A549 (cell line): ENCODE results near the gene SORL1-AS1.

Experiments
- ATAC-seq, 2 experiments: fragments of 200-7000 bp in 1 of 2; fragments of >200 bp in 1 of 2; cut with Nextera tagmentation in 1 of 2; cut with Tn5 transposase in 1 of 2; 3 replicates each; pipeline versions ENCODE4 v1.8.0 to v1.9.1; 2018 to 2020; ENCODE audit warnings: mild to moderate bottlenecking in 1 of 2, moderate library complexity in 1 of 2
- CTCF ChIA-PET: fragments of 300-600 bp; sonication (Branson Sonifier 250); formaldehyde crosslinking; extraction: SDS; loops from one replicate; lab custom pipeline; 2021; ENCODE audit warnings: antibody characterized with exemption, inconsistent platforms; lab: Yijun Ruan, JAX
- POLR2A ChIA-PET: fragments of 350-600 bp; formaldehyde crosslinking; extraction: SDS; loops from one replicate; lab custom pipeline; 2021; ENCODE audit warnings: antibody characterized with exemption, inconsistent platforms; lab: Yijun Ruan, JAX
- DNase-seq, 2 experiments: peaks; one replicate each; pipeline versions ENCODE4 v3.0.0 to v3.0.0-alpha.2; 2011 to 2016; ENCODE audit warnings: low read depth in 1 of 2, low spot score in 1 of 2
- FAIRE-seq: peaks from 2 replicates; lab custom pipeline; 2011; peaks lifted over from hg19 to GRCh38; lab: Jason Lieb, UNC
- H3K27ac ChIP-seq, 2 experiments: fragments of >200 bp; sonication (Bioruptor Twin); formaldehyde crosslinking; 3 replicates each; pipeline ENCODE4 v1.5.1; 2016 to 2017
- H3K4me1 ChIP-seq: fragments of >200 bp; sonication (Bioruptor Twin); formaldehyde crosslinking; 3 replicates; pipeline ENCODE4 v1.6.1; 2016
- H3K4me2 ChIP-seq: fragments of >200 bp; sonication (Bioruptor Twin); formaldehyde crosslinking; 3 replicates; pipeline ENCODE4 v1.6.1; 2016
- H3K4me3 ChIP-seq: fragments of >200 bp; sonication (Bioruptor Twin); formaldehyde crosslinking; 3 replicates; pipeline ENCODE4 v1.5.1; 2016
- H3K9me3 ChIP-seq: fragments of >200 bp; sonication (Bioruptor Twin); formaldehyde crosslinking; 3 replicates; pipeline ENCODE4 v1.6.1; 2016
- BCL3 ChIP-seq: fragments of >200 bp; sonication (Bioruptor Twin); formaldehyde crosslinking; IDR thresholded peaks from 3 replicates; pipeline ENCODE4 v1.6.1; 2016
- CHD4 ChIP-seq: fragments of 200-600 bp; sonication (generic); IDR thresholded peaks from 2 replicates; pipeline ENCODE4 v1.6.1; 2016; ENCODE audit warnings: antibody characterized with exemption, mild to moderate bottlenecking, borderline replicate concordance
- EHMT2 ChIP-seq: fragments of 200-600 bp; sonication (generic); IDR thresholded peaks from 2 replicates; pipeline ENCODE4 v1.6.1; 2016; ENCODE audit warnings: antibody characterized with exemption, low read depth, mild to moderate bottlenecking, moderate library complexity
- HDAC2 ChIP-seq: fragments of 200-600 bp; sonication (generic); IDR thresholded peaks from 2 replicates; pipeline ENCODE4 v1.6.1; 2016
- HEYL ChIP-seq: fragments of 250-450 bp; sonication (Bioruptor Pico); IDR thresholded peaks from 2 replicates; pipeline ENCODE4 v1.8.0; 2021; ENCODE audit warnings: mild to moderate bottlenecking, moderate library complexity
- HOXB13 ChIP-seq: fragments of 250-450 bp; sonication (Bioruptor Pico); IDR thresholded peaks from 2 replicates; pipeline ENCODE4 v1.5.0; 2020; ENCODE audit warnings: low read depth, mild to moderate bottlenecking, moderate library complexity
- HOXB5 ChIP-seq: fragments of 250-450 bp; sonication (Bioruptor Pico); IDR thresholded peaks from 2 replicates; pipeline ENCODE4 v1.5.0; 2020; ENCODE audit warnings: mild to moderate bottlenecking, moderate library complexity
- MYC ChIP-seq: IDR thresholded peaks from 2 replicates; pipeline ENCODE4 v1.6.1; 2012; ENCODE audit warnings: mild to moderate bottlenecking, inconsistent platforms, low read length, improper control_type of control experiment, borderline replicate concordance
- NPAS2 ChIP-seq: fragments of 250-450 bp; sonication (Bioruptor Pico); IDR thresholded peaks from 2 replicates; pipeline ENCODE4 v1.8.0; 2022; ENCODE audit warnings: mild to moderate bottlenecking, moderate library complexity, borderline replicate concordance
- POLR2AphosphoS2 ChIP-seq: conservative IDR thresholded peaks from 2 replicates; pipeline ENCODE4 v1.6.1; 2012; ENCODE audit warnings: low read length, improper control_type of control experiment, inconsistent platforms
- REST ChIP-seq: fragments of 200-600 bp; sonication (generic); IDR thresholded peaks from 2 replicates; pipeline ENCODE4 v1.6.1; 2016; ENCODE audit warnings: antibody characterized with exemption, mild to moderate bottlenecking, moderate library complexity
- SMC3 ChIP-seq: fragments of >200 bp; sonication (Bioruptor Twin); formaldehyde crosslinking; IDR thresholded peaks from 3 replicates; pipeline ENCODE4 v1.6.1; 2018; ENCODE audit warnings: inconsistent platforms
- SREBF2 ChIP-seq: fragments of 450-650 bp; IDR thresholded peaks from 2 replicates; pipeline ENCODE4 v1.6.1; 2014; ENCODE audit warnings: mild to moderate bottlenecking, moderate library complexity
- ZC3H11A ChIP-seq: fragments of 450-650 bp; IDR thresholded peaks from 2 replicates; pipeline ENCODE4 v1.6.1; 2014; ENCODE audit warnings: antibody characterized with exemption, mild to moderate bottlenecking
- ZNF302 ChIP-seq: fragments of 250-450 bp; sonication (Bioruptor Pico); IDR thresholded peaks from 2 replicates; pipeline ENCODE4 v1.9.0; 2021; ENCODE audit warnings: inconsistent platforms, mild to moderate bottlenecking, moderate library complexity
- WGBS: methylation state at CpG from one replicate; pipeline ENCODE4 v1.1.6; 2017; ENCODE audit errors: missing lambda C conversion rate; 5-methylcytosine and 5-hydroxymethylcytosine counted together
- TF ChIP-seq, protein P1 (sequence below): fragments of 250-450 bp; sonication (Bioruptor Pico); IDR thresholded peaks from 2 replicates; pipeline ENCODE4 v1.5.0; 2020; ENCODE audit warnings: low read depth, mild to moderate bottlenecking, moderate library complexity
- TF ChIP-seq, protein P2 (sequence below): fragments of 450-650 bp; IDR thresholded peaks from 2 replicates; pipeline ENCODE4 v1.6.1; 2014; ENCODE audit warnings: antibody characterized with exemption

Gene SORL1-AS1

GRCh38 chr11:121414141-121414913 is 38.4 kb downstream of the SORL1-AS1 start:
- CTCF ChIA-PET = no interaction called here
- POLR2A ChIA-PET = no interaction called here
- H3K4me3 ChIP-seq = no peak overlapping the region
- DNase-seq (no peak), FAIRE-seq (no peak)
- H3K27ac ChIP-seq = no peak overlapping the region
- 89% methylated on average over 2 of the region's 2 CpGs for WGBS
- H3K9me3 ChIP-seq = no peaks in the 10 kb centered on the region
- no peak for TF ChIP-seq HOXB5 (CRISPR knock-in tag)
- TF ChIP-seq EHMT2 = no peak
- no peak for TF ChIP-seq POLR2AphosphoS2
- TF ChIP-seq, protein P1, sequence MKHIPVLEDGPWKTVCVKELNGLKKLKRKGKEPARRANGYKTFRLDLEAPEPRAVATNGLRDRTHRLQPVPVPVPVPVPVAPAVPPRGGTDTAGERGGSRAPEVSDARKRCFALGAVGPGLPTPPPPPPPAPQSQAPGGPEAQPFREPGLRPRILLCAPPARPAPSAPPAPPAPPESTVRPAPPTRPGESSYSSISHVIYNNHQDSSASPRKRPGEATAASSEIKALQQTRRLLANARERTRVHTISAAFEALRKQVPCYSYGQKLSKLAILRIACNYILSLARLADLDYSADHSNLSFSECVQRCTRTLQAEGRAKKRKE (CRISPR knock-in tag) = no peak
- no peak for TF ChIP-seq HOXB13 (CRISPR knock-in tag)
- no peak for TF ChIP-seq CHD4
- TF ChIP-seq SREBF2 = no peak
- TF ChIP-seq MYC = no peak
- TF ChIP-seq, protein P2, sequence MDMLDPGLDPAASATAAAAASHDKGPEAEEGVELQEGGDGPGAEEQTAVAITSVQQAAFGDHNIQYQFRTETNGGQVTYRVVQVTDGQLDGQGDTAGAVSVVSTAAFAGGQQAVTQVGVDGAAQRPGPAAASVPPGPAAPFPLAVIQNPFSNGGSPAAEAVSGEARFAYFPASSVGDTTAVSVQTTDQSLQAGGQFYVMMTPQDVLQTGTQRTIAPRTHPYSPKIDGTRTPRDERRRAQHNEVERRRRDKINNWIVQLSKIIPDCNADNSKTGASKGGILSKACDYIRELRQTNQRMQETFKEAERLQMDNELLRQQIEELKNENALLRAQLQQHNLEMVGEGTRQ = no peak
- no peak for TF ChIP-seq ZC3H11A
- no peak for TF ChIP-seq SMC3
- TF ChIP-seq BCL3 = no peak
- TF ChIP-seq HDAC2 = no peak
- TF ChIP-seq ZNF302 (CRISPR knock-in tag) = no peak
- TF ChIP-seq, all 56 proteins: peak for 0
- ATAC-seq = no peak
- H3K4me2 ChIP-seq = no peak overlapping the region
- no peaks in the 10 kb centered on the region for H3K4me1 ChIP-seq

DNA sequence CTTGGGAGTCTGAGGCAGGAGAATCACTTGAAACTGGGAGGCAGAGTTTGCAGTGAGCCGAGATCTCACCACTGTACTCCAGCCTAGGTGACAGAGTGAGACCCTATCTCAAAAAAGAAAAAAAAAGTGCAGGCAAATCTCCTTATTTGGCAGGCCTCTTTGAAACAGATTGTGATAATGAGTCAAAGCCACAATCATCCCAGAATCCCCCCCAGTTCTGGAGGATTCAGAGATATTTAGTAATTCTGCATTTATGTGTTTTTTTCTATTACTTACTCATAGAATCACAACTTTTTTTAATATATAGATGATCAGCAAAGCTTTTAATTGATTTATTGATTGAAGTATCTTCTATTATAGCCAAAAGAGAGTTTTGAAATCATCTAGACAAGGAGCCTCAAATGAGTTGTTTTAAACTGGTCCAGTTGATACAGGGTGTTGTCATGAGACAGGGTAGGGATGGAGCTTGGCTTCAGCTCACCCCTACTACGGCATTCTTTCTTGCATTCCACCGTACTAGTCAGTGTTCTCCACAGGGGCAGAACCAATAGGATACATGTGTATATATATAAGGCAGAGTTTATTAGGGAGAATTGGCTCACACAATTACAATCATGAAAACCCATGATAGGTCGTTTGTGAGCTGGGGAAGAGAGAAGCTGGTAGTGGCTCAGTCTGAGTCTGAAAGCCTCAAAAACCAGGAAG is 39.9 kb downstream of the SORL1-AS1 start:
- Histone ChIP-seq H3K4me3 (no peak overlapping the region), H3K4me1 (no peaks in the 10 kb centered on the region), H3K9me3 (no peaks in the 10 kb centered on the region), H3K4me2 (no peak overlapping the region), H3K27ac (no peak overlapping the region)
- ChIA-PET POLR2A (no interaction called here), CTCF (no interaction called here)
- no peak for DNase-seq
- ATAC-seq = no peak
- FAIRE-seq = no peak
- TF ChIP-seq HEYL (CRISPR knock-in tag) (no peak), MYC (no peak), NPAS2 (no peak), REST (no peak)
- TF ChIP-seq, all 56 proteins: peak for 0
- 39% methylated on average over 4 of the region's 4 CpGs for WGBS
